Prostate gland (tissue), 2 donors: ENCODE data around the gene UBXN7. TPM values are rescaled to one million over a fixed set of nuclear protein-coding genes. Genes with fewer than 3 reads are reported as not detected.
"Not testable (repeated sequence)": the region's sequence is repeated elsewhere in the genome, so short reads cannot be mapped to it uniquely, and the experiment has no call there.

Source experiments
- DNase-seq: peaks from one replicate; pipeline ENCODE4 v3.0.0-alpha.2; 2019; ENCODE audit warnings: low spot score
- H3K27ac ChIP-seq, 2 donors: fragments of 200-600 bp; sonication (generic); 2 replicates each; pipeline ENCODE4 v1.5.1; 2017 to 2019
- H3K27me3 ChIP-seq: fragments of 200-600 bp; sonication (generic); replicated peaks from 2 replicates; pipeline ENCODE4 v1.5.1; 2019; ENCODE audit not compliant: insufficient read depth
- H3K36me3 ChIP-seq, 2 donors: fragments of 200-600 bp; sonication (generic); 1 replicate in 1 of 2; 2 replicates in 1 of 2; pipeline versions ENCODE4 v1.5.1 to v1.8.1; 2017 to 2019
- H3K4me1 ChIP-seq: fragments of 200-600 bp; sonication (generic); replicated peaks from 2 replicates; pipeline ENCODE4 v1.5.1; 2019
- H3K4me3 ChIP-seq, 2 donors: fragments of 200-600 bp; sonication (generic); 2 replicates each; pipeline ENCODE4 v1.5.1; 2017 to 2019
- H3K9me3 ChIP-seq: fragments of 200-600 bp; sonication (generic); 2 replicates; pipeline ENCODE4 v1.5.1; 2017
- CTCF ChIP-seq, 4 experiments: fragments of 200-600 bp in 2 of 4; fragments of 450-650 bp in 2 of 4; sonication (generic) in 2 of 4; IDR thresholded peaks; 1 replicate in 3 of 4; 2 replicates in 1 of 4; pipeline ENCODE4 v1.5.1; 2016 to 2019; ENCODE audit warnings: antibody characterized with exemption in 4 of 4, mild to moderate bottlenecking in 2 of 4, moderate library complexity in 2 of 4
- POLR2A ChIP-seq: fragments of 450-650 bp; IDR thresholded peaks from one replicate; pipeline ENCODE4 v1.6.1; 2016; ENCODE audit warnings: antibody characterized with exemption, mild to moderate bottlenecking
- POLR2AphosphoS5 ChIP-seq: sonication (generic); formaldehyde crosslinking; IDR thresholded peaks from one replicate; pipeline ENCODE4 v1.6.1; 2017; ENCODE audit warnings: antibody characterized with exemption
- WGBS: methylation state at CpG from one replicate; pipeline ENCODE4 v1.1.5; 2018; 5-methylcytosine and 5-hydroxymethylcytosine counted together
- intact Hi-C: fragments of 100-400 bp; cut with DNase I; formaldehyde crosslinking; loops from one replicate; pipeline ENCODE4 v1.14.2; 2022
- total RNA-seq, 2 donors: library from RNA; depleted of rRNA; stranded (reverse); fragments of >200 nt; gene quantifications; one replicate each; pipeline ENCODE4 v1.1.0, GENCODE V29; 2016

The UBXN7 gene
- total RNA-seq, 2 donors from 2014 or later, result 19.1 to 36.9 TPM

GRCh38 chr3:196399485-196399945 is 32.7 kb downstream of the UBXN7 start:
- DNase-seq, result no peak
- WGBS, result 85% methylated on average over 3 of the region's 3 CpGs
- H3K27ac ChIP-seq, result no peak overlapping the region
- H3K36me3 ChIP-seq, result peaks cover 0 to 5% of the 10 kb centered on the region in 2 donors
- intact Hi-C loops, result no loop called here
- H3K27me3 ChIP-seq, result no peaks in the 10 kb centered on the region
- no peaks in the 10 kb centered on the region for H3K4me1 ChIP-seq
- no peaks in the 10 kb centered on the region for H3K9me3 ChIP-seq
- TF ChIP-seq POLR2AphosphoS5 (no peak), CTCF (IDR thresholded peaks at IDR 0.05) (no peak), POLR2A (no peak)
- H3K4me3 ChIP-seq, result no peak overlapping the region

GRCh38 chr3:196398782-196399181 is 33.4 kb downstream of the UBXN7 start:
- intact Hi-C loops, result no loop called here
- TF ChIP-seq POLR2AphosphoS5 (no peak), POLR2A (no peak), CTCF (IDR thresholded peaks at IDR 0.05) (no peak)
- Histone ChIP-seq H3K4me3 (no peak overlapping the region), H3K36me3 (peaks cover 0 to 5% of the 10 kb centered on the region in 2 donors), H3K4me1 (no peaks in the 10 kb centered on the region), H3K27ac (no peak overlapping the region), H3K9me3 (no peaks in the 10 kb centered on the region), H3K27me3 (no peaks in the 10 kb centered on the region)
- WGBS, result 90% methylated on average over 7 of the region's 7 CpGs
- no peak for DNase-seq

GRCh38 chr3:196397941-196398340 is 34.3 kb downstream of the UBXN7 start:
- no peak overlapping the region for H3K27ac ChIP-seq
- DNase-seq, result no peak
- H3K9me3 ChIP-seq, result no peaks in the 10 kb centered on the region
- H3K36me3 ChIP-seq, result peaks cover 0 to 5% of the 10 kb centered on the region in 2 donors
- H3K4me1 ChIP-seq, result no peaks in the 10 kb centered on the region
- intact Hi-C loops, result no loop called here
- TF ChIP-seq CTCF (IDR thresholded peaks at IDR 0.05), result no peak
- TF ChIP-seq POLR2A, result no peak
- TF ChIP-seq POLR2AphosphoS5, result no peak
- no peak overlapping the region for H3K4me3 ChIP-seq
- WGBS, result 53% methylated on average over 3 of the region's 3 CpGs
- H3K27me3 ChIP-seq, result no peaks in the 10 kb centered on the region

- no peak for DNase-seq
- 95% methylated on average over 3 of the region's 3 CpGs for WGBS
- Histone ChIP-seq H3K9me3 (no peaks in the 10 kb centered on the region), H3K4me1 (no peaks in the 10 kb centered on the region), H3K27me3 (no peaks in the 10 kb centered on the region), H3K4me3 (no peak overlapping the region), H3K27ac (no peak overlapping the region), H3K36me3 (peaks cover 0 to 2% of the 10 kb centered on the region in 2 donors)
- no peak for TF ChIP-seq CTCF (IDR thresholded peaks at IDR 0.05)
- no peak for TF ChIP-seq POLR2A
- TF ChIP-seq POLR2AphosphoS5, result no peak
- intact Hi-C loops, result no loop called here
These were observed 42.1 kb downstream of the UBXN7 start for GRCh38 chr3:196390116-196390515.

- Histone ChIP-seq H3K36me3 (peaks cover 0 to 2% of the 10 kb centered on the region in 2 donors), H3K27me3 (no peaks in the 10 kb centered on the region), H3K4me3 (no peak overlapping the region), H3K4me1 (no peaks in the 10 kb centered on the region), H3K9me3 (no peaks in the 10 kb centered on the region), H3K27ac (no peak overlapping the region)
- intact Hi-C loops, result no loop called here
- TF ChIP-seq POLR2AphosphoS5 (no peak), CTCF (IDR thresholded peaks at IDR 0.05) (no peak), POLR2A (no peak)
- WGBS, result 36% methylated on average over 3 of the region's 3 CpGs
- DNase-seq, result no peak
These were observed 43.3 kb downstream of the UBXN7 start for GRCh38 chr3:196388956-196389355.

- H3K36me3 ChIP-seq, intact Hi-C loops: not testable (repeated sequence)
- 100% methylated on average over 2 of the region's 2 CpGs for WGBS
These were observed 44.3 kb downstream of the UBXN7 start for GRCh38 chr3:196387941-196388340.

GRCh38 chr3:196386797-196387196 is 45.4 kb downstream of the UBXN7 start:
- WGBS, result 96% methylated on average over 3 of the region's 3 CpGs
- DNase-seq, H3K4me3 ChIP-seq, H3K27ac ChIP-seq, H3K9me3 ChIP-seq, H3K4me1 ChIP-seq, intact Hi-C loops, H3K36me3 ChIP-seq, H3K27me3 ChIP-seq: not testable (repeated sequence)

More at GRCh38 chr3:196387941-196388340, 44.3 kb downstream of the UBXN7 start:
- not testable (repeated sequence) for H3K4me3 ChIP-seq, H3K27me3 ChIP-seq, H3K4me1 ChIP-seq, H3K9me3 ChIP-seq, H3K27ac ChIP-seq, DNase-seq

GRCh38 chr3:196386034-196386433 is 46.2 kb downstream of the UBXN7 start:
- H3K27ac ChIP-seq, H3K9me3 ChIP-seq, H3K27me3 ChIP-seq, H3K4me1 ChIP-seq, intact Hi-C loops, H3K4me3 ChIP-seq, DNase-seq, H3K36me3 ChIP-seq: not testable (repeated sequence)
- 92% methylated on average over 6 of the region's 6 CpGs for WGBS
